Hematopoietic multipotent progenitor cell treated with erythropoietin and hydrocortisone succinate and interleukin-3 and kit ligand, for 8 days (in vitro differentiated cells): ENCODE measurements around the gene SPTBN2.

Experiments used
- DNase-seq: peaks from one replicate; pipeline ENCODE4 v3.0.0-alpha.2; 2015

SPTBN2 gene

DNA sequence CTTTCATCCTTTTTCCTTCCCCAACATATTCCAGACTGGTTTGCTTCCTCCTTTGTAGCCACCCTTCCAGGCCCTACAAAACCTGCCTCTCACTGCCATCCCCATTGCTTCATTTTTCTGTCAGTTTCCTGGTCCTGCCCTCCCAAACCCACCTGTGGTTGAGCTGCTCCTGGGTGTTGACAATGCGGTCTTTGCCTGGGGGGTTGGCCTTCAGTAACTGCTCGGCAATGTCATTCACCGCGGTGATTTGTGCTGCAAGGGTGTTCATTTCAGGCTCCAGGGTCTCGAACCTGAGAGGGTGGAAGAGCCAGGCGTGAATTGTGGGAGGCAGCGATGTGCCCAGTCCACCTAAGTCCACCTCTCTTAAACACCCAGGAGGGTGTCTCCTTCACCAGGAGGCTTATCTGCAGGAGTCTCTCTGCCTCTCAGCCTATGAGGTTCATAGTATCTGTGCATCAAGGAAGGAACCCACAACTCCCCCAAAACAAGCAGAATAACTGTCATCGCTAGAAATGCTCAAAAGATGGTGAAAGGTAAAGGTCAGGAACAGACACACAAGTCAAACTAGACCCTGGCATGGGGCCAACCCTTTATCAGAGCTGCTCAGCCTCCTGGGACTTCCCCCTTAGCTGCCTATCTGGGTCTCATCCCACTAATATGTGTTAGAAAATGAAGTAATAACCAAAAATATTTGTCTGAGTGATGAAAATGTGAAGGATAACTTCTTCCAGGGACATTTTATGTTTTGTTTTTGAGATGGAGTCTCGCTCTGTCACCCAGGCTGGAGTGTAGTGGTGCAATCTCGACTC, 27.4 kb downstream of the SPTBN2 start:
- peak; percentile 99 for DNase-seq

DNA sequence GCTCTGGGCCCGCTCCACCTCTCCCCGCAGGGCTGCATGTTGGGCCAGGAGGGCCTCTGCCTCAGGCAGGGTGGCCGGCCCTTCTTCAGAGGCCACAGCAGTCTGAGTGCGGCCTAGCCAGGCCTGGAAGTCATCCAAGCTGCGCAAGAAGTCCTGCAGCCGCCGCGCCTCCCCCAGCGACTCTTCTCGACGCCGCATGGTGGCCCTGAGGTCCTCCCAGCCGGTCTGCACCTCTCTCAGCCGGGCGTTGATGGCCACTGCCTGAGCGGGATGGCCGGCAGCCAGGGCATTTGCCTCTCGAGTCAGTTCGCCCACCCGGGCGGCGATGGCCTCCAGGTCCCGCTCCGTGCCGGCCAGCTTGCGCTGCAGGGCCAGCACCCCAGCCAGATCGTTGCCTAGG, 28.3 kb downstream of the SPTBN2 start:
- no peak for DNase-seq

DNA sequence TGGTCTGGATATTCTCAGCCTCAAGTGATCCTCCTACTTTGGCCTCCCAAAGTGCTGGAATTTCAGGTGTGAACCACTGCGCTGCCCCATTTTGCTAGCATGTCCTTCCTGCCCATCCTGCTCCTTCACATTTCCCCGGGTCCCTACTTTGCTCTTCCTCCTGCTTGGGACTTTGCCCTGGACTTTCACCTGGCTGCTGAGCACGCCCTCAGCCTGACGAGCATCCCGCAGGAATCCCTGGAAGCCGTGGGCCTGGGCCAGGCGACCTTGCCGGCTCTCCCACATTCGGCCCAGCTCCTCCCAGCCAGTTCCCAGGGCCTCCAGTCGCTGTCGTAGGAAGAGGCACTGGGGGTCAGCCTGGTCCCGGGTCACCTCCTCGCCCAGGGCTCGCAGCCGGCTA, 28.7 kb downstream of the SPTBN2 start:
- DNase-seq = no peak

DNA sequence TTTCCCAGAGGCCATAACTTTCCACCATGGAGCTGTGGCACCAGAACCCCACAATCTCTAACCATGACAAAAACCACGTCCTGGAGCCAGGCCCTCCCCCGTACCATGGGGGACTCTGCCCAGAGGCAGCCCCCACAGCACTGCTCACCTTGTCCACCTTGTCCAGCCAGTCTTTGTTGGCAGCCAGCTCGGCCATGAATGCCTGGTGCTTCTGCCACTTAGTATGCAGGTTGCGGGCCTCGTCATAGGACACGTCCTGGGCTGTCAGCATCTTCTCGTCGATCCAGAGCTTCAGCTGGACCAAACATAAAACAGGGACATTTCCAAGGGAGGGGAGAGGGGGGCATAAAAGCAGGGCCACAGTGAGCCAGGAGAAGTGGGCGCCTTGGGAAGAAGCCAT, 30.5 kb downstream of the SPTBN2 start:
- DNase-seq = no peak

DNA sequence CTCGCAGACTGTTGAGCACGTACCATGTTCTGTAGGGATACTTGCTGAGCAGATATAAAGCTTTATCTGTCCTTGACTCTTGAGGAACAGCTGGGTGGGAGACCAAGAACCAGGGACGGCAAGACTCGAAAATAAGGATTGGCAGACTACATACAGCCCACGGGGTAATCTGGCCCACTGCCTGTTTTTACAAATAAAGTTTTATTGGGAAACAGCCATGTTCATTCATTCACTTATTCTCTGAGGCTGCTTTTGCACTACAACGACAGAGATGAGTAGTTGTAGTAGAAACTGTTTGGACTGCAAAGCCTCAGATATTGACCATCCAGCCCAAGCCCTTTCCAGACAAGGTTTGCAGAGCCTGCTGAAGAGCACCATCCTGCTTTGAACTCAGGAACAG, 31.0 kb downstream of the SPTBN2 start:
- DNase-seq = no peak

DNA sequence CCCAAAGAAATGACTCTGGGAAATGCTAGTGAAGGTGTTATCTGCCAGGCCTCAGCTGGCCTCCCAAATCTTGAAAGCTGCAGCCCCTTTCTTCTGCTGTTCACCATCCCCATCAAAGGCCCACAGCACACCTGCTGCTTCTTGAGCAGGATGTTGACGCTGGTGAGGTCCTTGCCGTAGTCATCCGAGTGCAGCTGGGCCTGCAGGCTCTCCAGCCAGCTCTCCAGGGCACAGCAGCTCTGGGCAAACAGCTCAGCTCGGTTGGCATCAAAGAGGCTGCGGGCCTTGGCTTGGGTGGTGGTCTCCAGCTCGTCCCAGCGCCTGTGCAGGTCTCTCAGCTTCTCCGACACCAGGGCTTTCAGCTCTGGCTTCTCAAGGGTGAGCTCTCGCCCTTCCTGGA, 32.9 kb downstream of the SPTBN2 start:
- no peak for DNase-seq

DNA sequence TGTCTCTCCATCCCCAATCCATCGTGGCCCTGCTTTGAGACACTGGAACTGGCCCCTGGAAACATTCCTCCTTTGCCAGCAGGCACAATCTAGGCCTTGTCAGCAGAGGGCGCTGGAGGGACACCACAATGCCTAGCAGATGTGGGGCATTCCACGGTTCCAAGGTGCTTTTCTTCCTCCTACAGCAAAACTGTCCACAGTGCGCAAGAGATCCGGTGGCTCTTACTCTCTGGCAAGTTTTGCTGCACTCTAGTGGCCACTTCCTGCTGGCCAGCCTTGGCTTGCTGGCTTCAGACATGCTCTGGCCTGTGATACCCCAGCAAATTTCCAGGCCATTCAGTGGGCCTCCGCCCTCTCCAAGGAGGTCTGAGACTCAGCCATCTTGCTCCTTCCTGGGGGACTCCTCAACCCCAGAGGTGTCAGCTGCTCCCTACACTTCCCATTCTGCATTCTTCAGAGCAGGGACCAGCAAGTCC, 34.2 kb downstream of the SPTBN2 start:
- peak; percentile 91 for DNase-seq

DNA sequence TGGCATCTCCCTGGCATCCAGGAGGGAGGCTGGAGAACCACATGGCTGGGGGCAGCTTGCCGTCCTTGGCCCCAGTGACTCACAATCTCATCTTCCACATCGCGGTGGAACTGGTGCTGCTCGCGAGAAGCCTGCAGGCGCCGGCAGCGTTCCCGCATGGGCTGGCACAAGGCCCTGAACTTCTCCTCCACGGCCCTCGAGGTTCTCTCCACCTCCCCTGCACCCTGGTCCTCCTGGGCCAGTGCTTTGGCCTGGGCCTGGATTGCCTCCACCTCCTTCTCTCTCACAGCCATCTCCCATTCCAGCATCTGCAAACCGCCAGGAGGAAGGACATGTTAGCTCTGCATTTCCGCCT, 35.0 kb downstream of the SPTBN2 start:
- no peak for DNase-seq

DNA sequence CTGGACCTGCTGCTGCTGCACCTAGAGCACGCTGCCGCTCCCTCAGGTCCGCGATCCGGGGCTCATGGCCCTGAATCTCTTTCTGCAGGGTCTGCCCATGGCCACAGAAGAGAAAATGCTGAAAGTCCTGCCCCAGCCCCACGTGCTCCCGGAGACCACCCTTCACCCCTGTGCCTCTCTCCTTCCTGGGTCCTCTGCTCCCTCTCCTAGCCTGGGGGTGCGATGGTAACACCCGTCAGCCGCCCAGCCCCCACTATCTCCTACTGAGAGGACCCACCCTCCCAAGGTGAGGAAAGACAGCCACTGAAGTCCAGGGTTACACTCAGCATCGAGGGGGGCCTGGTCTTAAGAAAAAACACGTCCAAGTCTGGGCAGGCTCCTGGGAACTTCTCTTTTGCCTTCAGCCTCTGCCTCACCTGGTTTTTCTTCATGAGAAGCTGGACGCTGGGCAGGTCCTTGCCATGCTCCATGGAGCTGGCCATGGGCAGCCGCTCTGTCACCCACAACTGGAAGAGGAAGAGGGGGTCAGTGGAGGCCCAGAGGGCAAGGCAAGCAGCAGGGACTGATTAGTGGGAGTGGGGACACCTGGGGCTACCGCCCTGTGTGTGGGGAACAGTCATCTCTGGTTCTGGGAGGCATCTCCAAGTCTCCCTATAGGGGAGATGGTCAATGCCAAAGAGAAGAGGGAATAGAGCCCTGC, 35.5 kb downstream of the SPTBN2 start:
- no peak for DNase-seq

DNA sequence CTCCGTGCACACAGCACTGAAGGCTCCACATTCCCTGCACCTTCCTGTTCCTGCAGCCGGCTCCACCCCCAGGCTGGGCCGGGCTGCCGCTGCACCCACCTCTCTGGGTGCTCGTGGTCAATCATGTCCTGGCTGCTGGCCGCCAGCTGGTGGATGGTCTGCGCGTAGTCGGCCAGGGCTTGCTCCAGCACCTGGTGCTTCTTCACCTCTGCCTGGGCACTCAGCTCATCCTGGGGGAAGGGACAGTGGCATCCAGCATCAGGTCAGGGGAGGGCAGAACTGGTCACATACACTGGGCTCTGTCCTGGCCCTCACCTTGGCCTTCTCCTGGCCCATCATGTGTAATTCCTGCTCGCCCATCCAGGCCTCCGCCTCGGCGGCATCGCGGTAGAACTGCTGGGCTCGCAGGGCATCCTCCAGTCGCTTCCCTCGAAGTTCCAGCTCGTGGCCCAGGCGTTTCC, 36.1 kb downstream of the SPTBN2 start:
- no peak for DNase-seq

DNA sequence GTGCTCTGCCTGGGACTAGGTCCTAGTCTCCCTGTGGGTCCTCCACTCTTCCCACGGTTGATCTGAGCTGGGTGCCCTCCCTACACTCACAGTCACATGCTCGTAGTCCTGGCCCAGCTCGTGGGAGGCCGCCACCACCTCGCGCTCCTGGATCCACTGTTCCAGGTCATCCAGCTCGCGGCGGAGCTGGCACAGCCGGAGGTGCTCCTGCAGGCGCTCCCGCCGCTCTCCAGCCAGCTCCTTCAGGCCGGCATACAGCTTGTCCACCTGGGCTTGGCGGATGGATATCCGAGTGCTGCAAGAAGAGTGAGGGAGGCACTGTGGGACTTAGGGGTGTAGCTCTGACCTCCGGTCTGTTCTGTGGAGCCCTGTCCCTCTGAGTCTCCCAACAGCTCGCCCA, 36.6 kb downstream of the SPTBN2 start:
- DNase-seq = no peak

DNA sequence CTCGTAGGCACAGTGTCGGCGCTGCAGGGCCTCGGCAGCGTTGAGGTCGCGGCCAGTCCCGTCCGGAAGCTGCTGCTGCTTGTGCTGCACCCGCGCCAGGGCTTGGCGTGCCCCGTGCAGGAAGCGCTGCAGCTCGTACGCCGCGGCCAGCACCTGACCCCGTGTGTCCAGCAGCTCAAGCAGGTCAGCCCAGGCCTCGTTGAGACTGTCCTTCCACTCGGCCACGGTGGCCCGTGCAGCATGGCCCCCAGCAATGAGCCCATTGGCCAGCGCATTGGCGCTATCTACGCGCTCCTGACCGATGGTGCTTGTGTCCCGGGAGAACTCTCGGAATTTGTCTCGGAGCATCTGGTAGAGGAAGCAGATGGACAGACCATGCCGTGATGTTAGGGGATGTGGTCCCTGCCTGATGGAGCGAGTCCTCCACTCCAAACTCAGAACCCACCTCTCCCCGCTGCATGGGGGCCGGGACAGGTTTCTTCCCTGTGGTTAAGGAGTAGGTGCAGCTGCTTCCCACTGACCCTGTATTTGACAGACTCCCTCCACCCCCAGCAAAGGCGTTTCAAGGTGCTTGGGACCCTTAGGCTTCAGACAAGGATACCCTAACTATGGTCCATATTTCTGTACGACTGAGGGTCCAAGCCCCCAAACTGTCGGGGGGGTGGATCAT, 37.6 kb downstream of the SPTBN2 start:
- no peak for DNase-seq

DNA sequence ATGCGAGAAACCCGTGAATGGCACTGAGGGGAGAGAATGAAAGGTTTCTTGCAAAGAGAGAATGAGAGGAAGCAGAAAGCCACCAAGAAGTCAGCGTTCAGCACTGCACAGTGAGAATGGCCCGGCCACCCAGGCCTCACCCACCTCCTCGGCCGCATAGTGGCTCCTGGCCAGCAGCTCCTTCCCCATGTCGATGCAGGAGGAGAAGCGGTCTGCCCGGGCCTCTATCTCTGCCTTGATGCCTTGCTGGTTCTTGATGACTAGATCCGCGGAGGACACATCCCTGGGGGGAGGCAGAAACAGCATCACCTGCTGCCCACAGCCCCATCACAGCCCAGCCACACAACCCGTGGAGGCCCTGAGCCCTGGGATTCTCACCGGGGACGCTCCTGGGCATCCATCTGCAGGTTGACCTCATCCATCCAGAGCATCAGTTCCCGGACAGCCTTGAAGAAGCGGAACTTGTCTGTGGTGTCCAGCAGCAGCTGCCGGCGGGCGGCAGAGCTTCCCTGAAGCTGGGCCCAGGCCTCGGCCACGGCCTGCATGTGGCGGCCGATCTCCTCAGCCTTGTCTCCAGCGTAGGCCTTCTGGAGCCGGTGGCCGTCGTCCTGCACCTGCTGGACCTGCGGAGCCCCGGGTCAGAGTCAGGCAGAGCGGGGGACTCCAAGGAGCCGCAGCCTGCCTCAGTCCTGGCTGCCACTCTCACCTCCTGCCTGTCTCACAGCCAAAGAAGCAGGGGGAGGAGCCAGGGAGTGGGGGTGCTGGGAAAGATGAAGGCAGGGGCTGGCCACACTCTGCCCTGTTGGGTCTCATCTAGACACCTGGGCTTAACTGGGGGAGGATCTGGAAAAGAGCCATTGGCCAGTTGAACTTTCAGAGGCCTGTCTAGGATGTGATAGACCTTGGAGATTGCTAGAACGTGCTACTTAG, 39.1 kb downstream of the SPTBN2 start:
- DNase-seq = no peak

DNA sequence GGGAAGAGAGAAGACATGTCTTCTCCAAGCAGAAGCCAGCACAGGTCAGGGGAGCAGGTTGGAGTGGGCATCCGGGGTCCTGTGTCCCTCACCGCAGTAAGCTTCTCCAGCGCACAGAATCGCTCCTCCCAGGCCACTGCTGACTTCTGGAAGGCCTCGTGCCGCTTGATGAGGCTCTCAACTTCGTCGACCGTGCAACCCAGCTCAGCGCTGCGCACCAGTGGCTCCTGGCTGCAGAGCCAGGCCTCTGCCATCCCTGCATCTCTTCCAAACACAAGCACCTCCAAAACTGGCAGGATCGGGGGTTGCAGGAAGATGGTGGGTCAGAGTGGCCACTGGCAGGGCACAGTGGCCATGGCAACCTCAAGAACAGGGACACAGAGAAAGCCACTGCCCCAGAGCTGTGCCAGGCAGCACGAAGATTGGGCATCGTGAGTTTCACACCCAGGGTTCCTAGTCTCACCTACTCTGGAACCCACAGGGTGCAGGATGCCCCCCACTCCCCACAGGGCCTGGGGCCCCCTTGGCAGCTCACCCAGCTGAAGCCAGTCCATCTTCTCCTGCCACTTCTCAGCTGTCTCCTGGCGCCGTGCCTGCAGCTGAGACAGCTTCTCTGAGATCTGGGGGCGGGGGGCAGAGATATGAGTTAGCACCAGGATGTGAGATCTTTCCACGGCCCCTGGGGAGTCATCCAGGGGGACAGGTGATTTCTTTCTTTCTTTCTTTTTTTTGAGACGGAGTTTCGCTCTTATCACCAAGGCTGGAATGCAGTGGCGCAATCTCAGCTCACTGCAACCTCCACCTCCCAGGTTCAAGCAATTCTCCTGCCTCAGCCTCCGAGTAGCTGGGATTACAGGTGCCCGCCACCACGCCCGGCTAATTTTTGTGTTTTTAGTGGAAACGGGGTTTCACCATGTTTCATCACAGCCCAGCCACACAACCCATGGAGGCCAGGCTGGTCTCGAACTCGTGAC, 40.2 kb downstream of the SPTBN2 start:
- DNase-seq = no peak

DNA sequence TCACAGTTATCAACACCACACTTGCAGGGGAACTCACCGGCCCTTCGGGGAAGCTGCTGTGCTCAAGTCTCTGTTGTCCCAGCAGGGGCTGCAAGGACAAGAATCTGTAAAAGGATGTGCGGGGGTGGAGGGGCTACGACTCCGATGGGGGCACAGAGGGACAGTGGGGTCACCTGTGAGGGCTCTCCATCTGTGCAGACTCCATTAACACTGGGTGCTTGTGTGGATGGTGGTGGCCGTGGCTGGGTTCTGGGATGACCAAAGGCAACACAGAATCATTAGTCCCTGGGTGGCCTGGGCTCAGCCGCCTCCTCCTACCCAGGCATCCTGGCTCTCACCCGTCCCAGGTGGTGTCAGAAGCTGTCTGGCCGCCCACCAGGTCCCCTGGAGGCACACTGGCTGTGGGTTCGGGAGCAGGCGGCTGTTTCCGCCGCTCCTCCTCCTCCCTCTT, 41.2 kb downstream of the SPTBN2 start:
- no peak for DNase-seq

DNA sequence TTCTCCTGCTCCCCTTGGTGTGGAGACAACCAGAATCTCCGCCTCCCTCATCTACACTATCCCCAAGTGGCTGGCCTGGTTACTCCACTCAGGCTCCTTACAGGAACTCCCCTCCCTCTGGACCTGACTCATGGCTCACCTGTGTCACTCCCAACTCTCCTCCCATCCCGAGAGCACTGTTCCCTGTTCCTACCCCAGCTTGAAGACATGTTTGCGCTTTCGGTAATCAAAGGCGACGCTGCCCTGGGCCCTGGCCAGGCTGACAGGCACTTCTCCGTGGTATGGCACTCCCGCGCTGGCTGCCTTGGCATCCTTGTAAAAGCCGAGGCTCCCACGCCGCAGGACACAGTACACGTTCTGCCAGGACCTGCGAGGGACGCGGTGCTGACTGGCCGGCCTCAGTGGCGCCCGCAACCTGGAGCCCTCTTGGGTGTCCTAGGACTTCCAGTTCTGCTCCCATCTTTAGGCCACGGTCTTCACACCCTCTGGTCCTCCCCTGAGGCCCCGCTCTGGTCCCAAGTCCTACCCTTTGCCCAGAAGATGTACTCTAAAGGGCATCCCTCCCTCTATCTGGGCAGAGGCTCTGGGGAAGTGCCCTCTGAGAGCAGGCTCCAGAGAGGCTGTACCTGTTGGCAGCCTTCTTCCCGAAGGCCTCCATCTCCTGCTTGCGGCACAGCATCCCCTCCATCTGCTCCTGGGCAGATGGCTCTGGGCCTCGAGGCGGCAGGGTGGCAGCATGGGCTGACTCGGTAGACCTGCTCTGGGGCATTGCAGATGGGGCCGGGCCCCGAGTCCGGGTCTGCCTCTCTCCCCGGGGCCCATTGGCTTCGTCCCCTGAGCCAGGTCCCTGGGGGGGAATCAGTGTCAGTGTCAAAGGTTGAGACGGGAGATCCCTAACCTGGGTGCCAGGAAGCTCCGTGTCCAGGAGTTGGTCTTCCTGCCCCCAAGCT, 41.9 kb downstream of the SPTBN2 start:
- no peak for DNase-seq

DNA sequence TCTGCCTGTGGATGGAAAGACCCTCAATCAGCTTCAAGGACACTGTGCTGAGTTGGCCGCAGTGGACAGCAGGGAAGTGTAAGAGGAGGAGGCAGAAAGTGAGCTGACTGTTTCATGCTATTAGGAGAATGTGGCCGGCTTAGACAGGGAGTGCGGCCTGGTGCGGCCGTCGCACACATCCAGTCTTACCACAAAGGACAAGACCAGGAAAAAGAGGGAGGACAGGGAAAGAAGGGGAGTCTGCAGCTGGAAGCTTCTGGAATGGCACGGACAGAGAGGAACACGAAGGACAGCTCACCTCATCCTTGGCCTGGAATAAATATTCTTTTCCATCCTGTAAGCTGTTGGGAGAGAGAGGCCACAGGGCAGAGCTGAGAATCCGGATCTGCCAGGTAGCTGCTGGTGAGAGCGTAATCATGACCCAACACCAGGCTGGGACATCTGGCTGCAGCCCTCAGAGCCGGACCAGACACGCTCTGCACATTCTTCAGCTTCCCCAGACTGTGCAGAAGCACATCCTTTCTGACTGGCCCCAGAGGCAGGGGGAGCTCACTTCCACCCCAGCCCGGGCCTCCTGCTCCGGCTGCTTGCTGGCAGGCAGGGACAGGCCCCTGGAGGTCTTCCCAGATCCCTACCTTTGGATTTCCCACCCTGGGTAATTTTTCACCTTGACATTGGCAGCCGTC, 42.8 kb downstream of the SPTBN2 start:
- DNase-seq = no peak

DNA sequence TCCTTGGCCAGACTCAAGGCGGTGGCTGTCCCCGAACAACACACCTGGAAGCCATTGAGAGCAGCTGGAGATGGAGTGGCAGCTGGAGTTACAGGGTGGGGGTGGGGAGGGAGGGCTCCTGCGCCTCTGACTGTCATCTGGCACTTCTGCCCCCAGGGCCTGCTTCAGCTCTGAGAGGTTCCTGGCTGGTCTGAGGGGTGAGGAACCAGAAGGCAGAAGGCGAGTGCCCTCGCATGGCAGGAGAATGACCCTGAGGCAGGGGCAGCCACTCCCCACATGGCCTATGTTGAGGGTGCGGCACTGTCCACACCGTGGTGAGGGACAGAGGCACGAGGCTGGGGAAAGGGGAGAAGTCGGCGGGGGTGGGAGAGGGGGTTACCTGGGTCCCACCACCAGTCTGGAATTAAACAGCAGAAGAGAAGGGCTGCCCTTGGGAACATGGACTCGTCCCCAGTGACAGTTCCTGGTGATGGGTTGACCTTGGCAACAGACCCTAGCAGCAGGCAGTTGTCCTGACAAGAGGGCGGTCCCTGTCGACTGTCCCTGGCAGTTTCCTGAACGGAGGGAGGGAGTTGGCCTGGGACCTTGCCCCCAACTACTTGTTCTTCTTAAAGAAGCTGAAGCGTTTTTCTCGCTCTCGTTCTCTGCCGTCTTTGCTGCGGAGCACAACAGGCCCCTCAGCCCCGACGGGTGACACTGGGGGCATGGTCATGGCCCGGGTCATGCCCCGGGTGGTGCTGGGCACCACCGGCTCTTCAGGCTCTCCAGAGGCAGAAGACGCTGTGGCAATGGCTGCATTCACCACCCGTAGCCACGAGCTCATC, 43.5 kb downstream of the SPTBN2 start:
- DNase-seq = no peak

DNA sequence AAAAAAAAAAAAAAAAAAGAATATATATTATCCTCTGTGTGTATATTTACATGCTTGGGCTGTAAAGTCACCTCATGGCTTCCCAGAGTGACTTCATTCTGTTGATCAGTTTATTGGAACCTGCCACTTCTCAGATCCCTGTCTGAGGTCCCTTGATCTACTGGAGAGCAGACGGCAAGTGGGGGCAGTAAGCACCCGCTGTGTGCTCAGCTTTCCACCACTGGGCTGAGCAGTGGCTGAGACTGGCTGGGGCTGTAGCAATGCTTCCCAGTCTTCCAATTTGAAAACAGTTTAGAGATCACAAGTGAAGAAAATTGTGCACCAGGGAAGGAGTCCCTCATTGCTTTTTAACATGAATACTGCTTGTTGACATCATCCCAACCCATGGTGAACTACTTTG, 44.4 kb downstream of the SPTBN2 start:
- no peak for DNase-seq
